ENCODE data around the gene SESTD1.

DNA sequence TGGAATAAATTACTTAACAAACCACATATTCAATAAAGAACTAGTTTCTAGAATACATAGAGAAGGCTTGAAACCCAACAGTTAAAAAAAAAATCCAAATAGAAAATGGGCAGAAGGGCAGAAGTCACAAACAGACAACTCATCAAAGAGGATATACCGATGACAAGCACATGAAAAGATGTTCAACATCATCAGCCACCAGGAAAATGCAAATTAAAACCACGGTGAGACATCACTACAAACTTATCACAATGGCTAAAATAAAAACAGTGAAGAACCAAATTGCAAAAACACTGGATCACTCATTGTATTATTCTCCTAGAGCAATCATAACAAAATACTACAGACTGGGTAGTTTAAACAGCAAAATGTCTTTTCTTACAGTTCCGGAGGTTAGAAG, 14.5 kb downstream of the SESTD1 start:
- TF ChIP-seq EP300 (IDR thresholded peaks at IDR 0.05; ENCODE audit: borderline replicate concordance in 1 of 2, low read depth in 2 of 2, low read length in 2 of 2) (no peak), TAF7 (optimal IDR thresholded peaks at IDR 0.05; ENCODE audit: borderline replicate concordance, low read depth, low read length) (no peak), BCL11A (IDR thresholded peaks at IDR 0.05; ENCODE audit: low read depth in 2 of 2, low read length in 2 of 2) (no peak), TAF1 (IDR thresholded peaks at IDR 0.05; ENCODE audit: low read depth, low read length) (no peak), RXRA (IDR thresholded peaks at IDR 0.05; ENCODE audit: insufficient read depth, low read depth, low read length) (no peak), BACH1 (IDR thresholded peaks at IDR 0.05; ENCODE audit: low read length) (no peak), YY1 (IDR thresholded peaks at IDR 0.05; ENCODE audit: low read depth, low read length) (no peak), SIN3A (conservative IDR thresholded peaks at IDR 0.05 in 1 of 2, IDR thresholded peaks at IDR 0.05 in 1 of 2; ENCODE audit: low read depth in 1 of 2, low read length in 2 of 2) (no peak), EZH2 (IDR thresholded peaks at IDR 0.05; ENCODE audit: low read depth, low read length, severe bottlenecking) (no peak)
- TF ChIP-seq, protein P1, sequence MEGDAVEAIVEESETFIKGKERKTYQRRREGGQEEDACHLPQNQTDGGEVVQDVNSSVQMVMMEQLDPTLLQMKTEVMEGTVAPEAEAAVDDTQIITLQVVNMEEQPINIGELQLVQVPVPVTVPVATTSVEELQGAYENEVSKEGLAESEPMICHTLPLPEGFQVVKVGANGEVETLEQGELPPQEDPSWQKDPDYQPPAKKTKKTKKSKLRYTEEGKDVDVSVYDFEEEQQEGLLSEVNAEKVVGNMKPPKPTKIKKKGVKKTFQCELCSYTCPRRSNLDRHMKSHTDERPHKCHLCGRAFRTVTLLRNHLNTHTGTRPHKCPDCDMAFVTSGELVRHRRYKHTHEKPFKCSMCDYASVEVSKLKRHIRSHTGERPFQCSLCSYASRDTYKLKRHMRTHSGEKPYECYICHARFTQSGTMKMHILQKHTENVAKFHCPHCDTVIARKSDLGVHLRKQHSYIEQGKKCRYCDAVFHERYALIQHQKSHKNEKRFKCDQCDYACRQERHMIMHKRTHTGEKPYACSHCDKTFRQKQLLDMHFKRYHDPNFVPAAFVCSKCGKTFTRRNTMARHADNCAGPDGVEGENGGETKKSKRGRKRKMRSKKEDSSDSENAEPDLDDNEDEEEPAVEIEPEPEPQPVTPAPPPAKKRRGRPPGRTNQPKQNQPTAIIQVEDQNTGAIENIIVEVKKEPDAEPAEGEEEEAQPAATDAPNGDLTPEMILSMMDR (IDR thresholded peaks at IDR 0.05; ENCODE audit: control extremely low read depth in 1 of 3, insufficient read depth in 1 of 3, low read depth in 1 of 3, low read length in 3 of 3): no peak
